Measurements from ENCODE around the gene ACOXL.

DNA sequence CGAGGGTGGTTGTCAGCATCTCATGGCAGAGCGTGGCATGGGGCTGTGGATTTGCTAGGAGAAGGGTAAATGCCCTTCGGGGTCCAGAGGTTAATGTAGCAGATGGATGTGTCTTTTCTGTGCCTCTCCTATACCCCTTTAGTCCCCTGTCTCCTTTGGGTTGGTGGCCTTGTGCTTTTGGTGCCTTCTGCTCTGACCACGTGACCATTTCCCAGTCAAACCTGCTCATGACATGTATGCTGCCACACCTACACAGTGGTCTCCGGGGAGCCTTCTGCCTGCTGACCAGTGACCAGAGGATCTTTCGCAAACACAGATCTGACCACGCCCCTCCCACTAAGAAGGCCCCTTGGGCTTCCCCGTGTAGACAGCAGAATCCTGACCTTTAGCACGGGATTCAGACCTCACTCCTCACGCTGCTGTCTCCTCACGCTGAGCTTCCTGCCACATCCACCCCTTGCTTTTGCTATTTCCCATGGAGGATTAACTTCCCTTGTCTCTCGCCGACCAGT is 116.2 kb downstream of the ACOXL start:
- TF ChIP-seq, protein P1, sequence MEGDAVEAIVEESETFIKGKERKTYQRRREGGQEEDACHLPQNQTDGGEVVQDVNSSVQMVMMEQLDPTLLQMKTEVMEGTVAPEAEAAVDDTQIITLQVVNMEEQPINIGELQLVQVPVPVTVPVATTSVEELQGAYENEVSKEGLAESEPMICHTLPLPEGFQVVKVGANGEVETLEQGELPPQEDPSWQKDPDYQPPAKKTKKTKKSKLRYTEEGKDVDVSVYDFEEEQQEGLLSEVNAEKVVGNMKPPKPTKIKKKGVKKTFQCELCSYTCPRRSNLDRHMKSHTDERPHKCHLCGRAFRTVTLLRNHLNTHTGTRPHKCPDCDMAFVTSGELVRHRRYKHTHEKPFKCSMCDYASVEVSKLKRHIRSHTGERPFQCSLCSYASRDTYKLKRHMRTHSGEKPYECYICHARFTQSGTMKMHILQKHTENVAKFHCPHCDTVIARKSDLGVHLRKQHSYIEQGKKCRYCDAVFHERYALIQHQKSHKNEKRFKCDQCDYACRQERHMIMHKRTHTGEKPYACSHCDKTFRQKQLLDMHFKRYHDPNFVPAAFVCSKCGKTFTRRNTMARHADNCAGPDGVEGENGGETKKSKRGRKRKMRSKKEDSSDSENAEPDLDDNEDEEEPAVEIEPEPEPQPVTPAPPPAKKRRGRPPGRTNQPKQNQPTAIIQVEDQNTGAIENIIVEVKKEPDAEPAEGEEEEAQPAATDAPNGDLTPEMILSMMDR (IDR thresholded peaks at IDR 0.05; ENCODE audit: extremely low read depth in 1 of 2, insufficient read depth in 1 of 2, low read depth in 1 of 2, low read length in 2 of 2) = no peak
- TF ChIP-seq POLR2A (IDR thresholded peaks at IDR 0.05; ENCODE audit: low read depth, low read length) = no peak
- TF ChIP-seq, protein P2, sequence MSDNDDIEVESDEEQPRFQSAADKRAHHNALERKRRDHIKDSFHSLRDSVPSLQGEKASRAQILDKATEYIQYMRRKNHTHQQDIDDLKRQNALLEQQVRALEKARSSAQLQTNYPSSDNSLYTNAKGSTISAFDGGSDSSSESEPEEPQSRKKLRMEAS (IDR thresholded peaks at IDR 0.05; ENCODE audit: insufficient read depth, insufficient read length) = no peak
- TF ChIP-seq GATA2 (IDR thresholded peaks at IDR 0.05; ENCODE audit: insufficient read depth, insufficient read length, low read depth, low read length) = no peak
- TF ChIP-seq JUN (IDR thresholded peaks at IDR 0.05; ENCODE audit: borderline replicate concordance, insufficient read depth, insufficient read length, low read depth) = no peak
- TF ChIP-seq POLR2AphosphoS5 (IDR thresholded peaks at IDR 0.05; ENCODE audit: insufficient read depth, low read depth, low read length) = no peak
- no peak for TF ChIP-seq EZH2 (IDR thresholded peaks at IDR 0.05; ENCODE audit: borderline replicate concordance, low read depth, low read length, severe bottlenecking)
